Right lobe of liver (tissue), 6 donors: Measurements from ENCODE around the gene LSM10. TPM values are rescaled to one million over a fixed set of nuclear protein-coding genes. Genes with fewer than 3 reads are reported as not detected.

Source experiments
- ATAC-seq, 4 donors: fragments of 200-7000 bp; cut with Tn5 transposase; one replicate each; pipeline ENCODE4 v1.9.1; 2020; ENCODE audit warnings: mild to moderate bottlenecking in 4 of 4, moderate library complexity in 4 of 4
- DNase-seq, 3 donors: peaks; one replicate each; pipeline ENCODE4 v3.0.0-alpha.2; 2020
- H3K27ac ChIP-seq, 3 donors: fragments of 200-600 bp; one replicate each; pipeline ENCODE4 v1.8.0; 2022
- H3K27me3 ChIP-seq, 2 donors: fragments of 200-600 bp; one replicate each; pipeline ENCODE4 v1.8.0; 2022
- H3K36me3 ChIP-seq, 4 donors: fragments of 200-600 bp; sonication (generic) in 1 of 4; one replicate each; pipeline versions ENCODE4 v1.5.1 to v1.8.0; 2017 to 2022; ENCODE audit warnings: control low read depth in 1 of 4
- H3K4me1 ChIP-seq, 4 donors: fragments of 200-600 bp; sonication (generic) in 1 of 4; one replicate each; pipeline versions ENCODE4 v1.5.1 to v1.8.0; 2017 to 2022; ENCODE audit warnings: control low read depth in 1 of 4
- H3K4me3 ChIP-seq, 3 donors: fragments of 200-600 bp; one replicate each; pipeline ENCODE4 v1.8.0; 2022
- H3K9me3 ChIP-seq, 4 donors: fragments of 200-600 bp; sonication (generic) in 1 of 4; one replicate each; pipeline versions ENCODE4 v1.5.1 to v1.8.0; 2017 to 2022; ENCODE audit warnings: control low read depth in 1 of 4
- POLR2A ChIP-seq: fragments of 450-650 bp; IDR thresholded peaks from one replicate; pipeline ENCODE4 v1.6.1; 2017; ENCODE audit warnings: antibody characterized with exemption, mild to moderate bottlenecking
- WGBS: methylation state at CpG from one replicate; pipeline ENCODE4 v1.1.6; 2018; ENCODE audit warnings: low coverage, low lambda C conversion rate; ENCODE audit not compliant: insufficient coverage; ENCODE audit errors: missing lambda C conversion rate; 5-methylcytosine and 5-hydroxymethylcytosine counted together
- intact Hi-C, 2 donors: fragments of 100-400 bp; cut with DNase I; formaldehyde crosslinking; loops; one replicate each; pipeline versions ENCODE4 v1.11.2 to v1.14.1; 2022
- total RNA-seq, 6 experiments: library from RNA; depleted of rRNA in 2 of 6; stranded (reverse); fragments of >200 nt in 2 of 6; fragmentation: NEBNext Ultra II Directional in 3 of 6; extraction: Animal tissue kit (Norgen Biotek cat#: 25700) in 3 of 6; gene quantifications; one replicate each; pipeline versions ENCODE4 v1.1.0 to v1.2.4, GENCODE V29; 2016 to 2023
- TF ChIP-seq, protein P1 (sequence below), 4 donors: fragments of 200-600 bp in 3 of 4; fragments of 450-650 bp in 1 of 4; IDR thresholded peaks; one replicate each; pipeline versions ENCODE4 v1.5.1 to v1.8.0; 2016 to 2022; ENCODE audit warnings: antibody characterized with exemption in 4 of 4, mild to moderate bottlenecking in 2 of 4
- donor health status: DM: no; HTN: yes; CAD: no.
- donor health status: DM: no; HTN: no; CAD: no.
- donor health status: DM: no; HTN: no; CAD: no.
- donor health status: DM: no; HTN: yes; CAD: no.
- donor health status: DM: no; HTN: yes; CAD: no.

Gene LSM10
- total RNA-seq, 6 experiments from 2014 or later: 15.2 to 42.0 (median 22.3) TPM

DNA sequence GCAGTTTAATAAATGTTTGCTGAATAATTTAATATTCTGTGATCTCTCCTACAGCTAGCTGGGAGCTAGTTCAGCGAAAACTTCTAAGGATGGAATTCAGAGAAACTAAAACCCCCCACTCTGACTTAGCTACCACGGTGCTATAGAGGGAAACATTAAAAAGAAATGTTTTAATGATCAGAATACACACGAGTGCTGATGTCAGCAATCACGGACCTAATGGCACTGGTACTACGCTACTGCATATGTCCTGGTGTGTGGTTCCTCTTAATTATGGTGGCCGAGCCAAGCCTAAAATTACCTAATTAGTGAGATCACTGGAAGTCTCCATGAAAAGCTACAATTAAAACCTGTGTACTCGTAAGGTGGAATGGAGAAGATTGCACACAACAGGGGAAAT is 23.9 kb upstream of the LSM10 start:
- no peak for ATAC-seq
- intact Hi-C loops: loop anchor here in 1 of 2 donors (10.0 kb wide), 1 partner anchor 77 kb away; no protein-coding TSS in a partner anchor
- Histone ChIP-seq H3K9me3 (no peaks in the 10 kb centered on the region), H3K4me3 (no peak overlapping the region), H3K4me1 (peaks cover 0 to 4% (median 0%) of the 10 kb centered on the region in 4 donors), H3K36me3 (no peaks in the 10 kb centered on the region), H3K27ac (no peak overlapping the region), H3K27me3 (no peaks in the 10 kb centered on the region)
- whole genome bisulfite sequencing: 71% methylated on average over 7 of the region's 7 CpGs
- no peak for TF ChIP-seq POLR2A
- TF ChIP-seq, protein P1, sequence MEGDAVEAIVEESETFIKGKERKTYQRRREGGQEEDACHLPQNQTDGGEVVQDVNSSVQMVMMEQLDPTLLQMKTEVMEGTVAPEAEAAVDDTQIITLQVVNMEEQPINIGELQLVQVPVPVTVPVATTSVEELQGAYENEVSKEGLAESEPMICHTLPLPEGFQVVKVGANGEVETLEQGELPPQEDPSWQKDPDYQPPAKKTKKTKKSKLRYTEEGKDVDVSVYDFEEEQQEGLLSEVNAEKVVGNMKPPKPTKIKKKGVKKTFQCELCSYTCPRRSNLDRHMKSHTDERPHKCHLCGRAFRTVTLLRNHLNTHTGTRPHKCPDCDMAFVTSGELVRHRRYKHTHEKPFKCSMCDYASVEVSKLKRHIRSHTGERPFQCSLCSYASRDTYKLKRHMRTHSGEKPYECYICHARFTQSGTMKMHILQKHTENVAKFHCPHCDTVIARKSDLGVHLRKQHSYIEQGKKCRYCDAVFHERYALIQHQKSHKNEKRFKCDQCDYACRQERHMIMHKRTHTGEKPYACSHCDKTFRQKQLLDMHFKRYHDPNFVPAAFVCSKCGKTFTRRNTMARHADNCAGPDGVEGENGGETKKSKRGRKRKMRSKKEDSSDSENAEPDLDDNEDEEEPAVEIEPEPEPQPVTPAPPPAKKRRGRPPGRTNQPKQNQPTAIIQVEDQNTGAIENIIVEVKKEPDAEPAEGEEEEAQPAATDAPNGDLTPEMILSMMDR (IDR thresholded peaks at IDR 0.05): no peak
- DNase-seq: no peak

DNA sequence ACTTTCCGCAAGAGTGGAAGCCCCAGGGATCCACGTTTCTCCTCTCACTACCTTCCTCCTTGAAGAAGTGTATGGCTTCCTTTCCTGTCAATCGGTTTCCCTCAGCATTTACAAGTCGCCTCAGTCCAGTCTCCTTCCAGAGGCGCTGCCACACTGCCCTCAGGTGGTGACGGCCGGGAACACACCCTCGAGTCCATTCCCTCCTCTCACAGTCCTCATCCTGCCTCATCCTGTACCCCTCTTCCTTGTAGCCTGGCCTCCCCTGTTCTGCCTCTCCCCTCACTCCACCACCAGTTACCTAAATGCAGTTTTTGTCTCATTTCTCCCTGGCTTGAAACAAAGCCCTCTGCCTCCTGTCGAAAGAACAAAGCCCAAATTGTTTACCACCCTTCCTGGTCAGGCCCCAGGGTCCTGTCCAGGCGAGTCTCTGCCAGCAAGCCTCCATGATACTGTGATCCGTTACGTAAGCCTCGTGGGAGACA is 23.2 kb upstream of the LSM10 start:
- no peaks in the 10 kb centered on the region for H3K9me3 ChIP-seq
- no peaks in the 10 kb centered on the region for H3K36me3 ChIP-seq
- peaks cover 0 to 4% (median 0%) of the 10 kb centered on the region in 4 donors for H3K4me1 ChIP-seq
- no peak for TF ChIP-seq POLR2A
- TF ChIP-seq, protein P1 (IDR thresholded peaks at IDR 0.05): peak; percentile 85 to 96 (median 95)
- H3K4me3 ChIP-seq: no peak overlapping the region
- H3K27ac ChIP-seq: no peak overlapping the region
- intact Hi-C loops: loop anchor here in 1 of 2 donors (10.0 kb wide), 1 partner anchor 76 kb away; no protein-coding TSS in a partner anchor
- H3K27me3 ChIP-seq: no peaks in the 10 kb centered on the region
- peak; percentile 99 to 100 (median 100) for ATAC-seq
- 9% methylated on average over 13 of the region's 13 CpGs for WGBS
- DNase-seq: peak; percentile 82 to 88 (median 83)

DNA sequence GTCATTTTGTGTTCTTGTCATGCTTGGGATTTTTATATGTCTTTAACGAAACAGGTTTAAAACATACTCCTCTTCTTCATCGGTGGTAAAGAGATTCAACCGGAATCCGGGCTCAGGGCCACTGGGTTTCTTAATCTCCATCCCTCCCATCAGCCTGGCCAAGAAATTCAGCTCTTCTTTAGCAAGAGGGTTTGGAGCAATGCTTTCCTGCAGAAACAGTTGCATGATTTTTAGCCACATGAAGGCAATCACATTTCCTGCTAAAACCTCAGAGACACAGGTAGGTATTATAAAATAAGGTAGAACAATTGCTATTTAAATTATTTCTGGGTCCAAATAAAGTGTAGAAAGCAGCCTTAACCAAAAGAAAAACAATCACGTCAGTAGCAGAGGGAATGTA is 22.7 kb upstream of the LSM10 start:
- Histone ChIP-seq H3K27ac (no peak overlapping the region), H3K36me3 (no peaks in the 10 kb centered on the region), H3K4me1 (peaks cover 0 to 4% (median 0%) of the 10 kb centered on the region in 4 donors), H3K9me3 (no peaks in the 10 kb centered on the region), H3K27me3 (no peaks in the 10 kb centered on the region), H3K4me3 (no peak overlapping the region)
- ATAC-seq: no peak
- intact Hi-C loops: loop anchor here in 1 of 2 donors (10.0 kb wide), 1 partner anchor 76 kb away; no protein-coding TSS in a partner anchor
- TF ChIP-seq, protein P1 (IDR thresholded peaks at IDR 0.05): no peak
- TF ChIP-seq POLR2A: no peak
- 28% methylated on average over 5 of the region's 5 CpGs for WGBS
- no peak for DNase-seq

DNA sequence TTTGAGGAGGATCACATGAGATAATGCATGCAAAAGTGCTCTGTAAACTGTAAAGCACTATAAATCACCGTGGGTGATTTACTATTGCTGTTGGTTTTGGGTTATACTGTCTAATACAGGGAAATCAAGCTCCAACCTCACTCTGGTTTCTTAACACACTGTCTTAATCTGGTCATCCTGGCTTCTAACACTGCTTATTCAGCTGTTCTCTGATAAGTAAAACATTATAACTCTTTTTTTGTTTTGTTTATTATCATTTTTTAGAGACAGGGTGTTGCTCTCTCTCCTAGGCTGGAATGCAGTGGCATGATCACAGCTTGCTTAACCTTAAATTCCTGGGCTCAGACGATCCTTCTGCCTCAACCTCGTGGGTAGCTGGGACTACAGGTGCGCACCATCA is 21.9 kb upstream of the LSM10 start:
- ATAC-seq (no peak), DNase-seq (no peak)
- Histone ChIP-seq H3K4me3 (no peak overlapping the region), H3K27me3 (no peaks in the 10 kb centered on the region), H3K27ac (no peak overlapping the region), H3K9me3 (no peaks in the 10 kb centered on the region), H3K36me3 (no peaks in the 10 kb centered on the region), H3K4me1 (peaks cover 0 to 4% (median 0%) of the 10 kb centered on the region in 4 donors)
- 80% methylated on average over 4 of the region's 4 CpGs for WGBS
- intact Hi-C loops: loop anchor here in 1 of 2 donors (5.0 kb wide), 1 partner anchor 77 kb away; no protein-coding TSS in a partner anchor
- TF ChIP-seq, protein P1 (IDR thresholded peaks at IDR 0.05): no peak
- no peak for TF ChIP-seq POLR2A
